GM10266 (cell line): ENCODE data around the gene TRNAU1AP.
A peak's percentile ranks its signal among the peaks of the same experiment; 100 is the strongest.

Experiments
- DNase-seq: peaks from one replicate; pipeline ENCODE4 v3.0.0; 2012; ENCODE audit errors: extremely low spot score
- TF ChIP-seq, protein P1 (sequence below): IDR thresholded peaks from 2 replicates; pipeline ENCODE4 v1.5.1; 2012; ENCODE audit warnings: mild to moderate bottlenecking, low read depth; ENCODE audit not compliant: control insufficient read depth, insufficient read depth; ENCODE audit errors: missing control alignments

The TRNAU1AP gene

DNA sequence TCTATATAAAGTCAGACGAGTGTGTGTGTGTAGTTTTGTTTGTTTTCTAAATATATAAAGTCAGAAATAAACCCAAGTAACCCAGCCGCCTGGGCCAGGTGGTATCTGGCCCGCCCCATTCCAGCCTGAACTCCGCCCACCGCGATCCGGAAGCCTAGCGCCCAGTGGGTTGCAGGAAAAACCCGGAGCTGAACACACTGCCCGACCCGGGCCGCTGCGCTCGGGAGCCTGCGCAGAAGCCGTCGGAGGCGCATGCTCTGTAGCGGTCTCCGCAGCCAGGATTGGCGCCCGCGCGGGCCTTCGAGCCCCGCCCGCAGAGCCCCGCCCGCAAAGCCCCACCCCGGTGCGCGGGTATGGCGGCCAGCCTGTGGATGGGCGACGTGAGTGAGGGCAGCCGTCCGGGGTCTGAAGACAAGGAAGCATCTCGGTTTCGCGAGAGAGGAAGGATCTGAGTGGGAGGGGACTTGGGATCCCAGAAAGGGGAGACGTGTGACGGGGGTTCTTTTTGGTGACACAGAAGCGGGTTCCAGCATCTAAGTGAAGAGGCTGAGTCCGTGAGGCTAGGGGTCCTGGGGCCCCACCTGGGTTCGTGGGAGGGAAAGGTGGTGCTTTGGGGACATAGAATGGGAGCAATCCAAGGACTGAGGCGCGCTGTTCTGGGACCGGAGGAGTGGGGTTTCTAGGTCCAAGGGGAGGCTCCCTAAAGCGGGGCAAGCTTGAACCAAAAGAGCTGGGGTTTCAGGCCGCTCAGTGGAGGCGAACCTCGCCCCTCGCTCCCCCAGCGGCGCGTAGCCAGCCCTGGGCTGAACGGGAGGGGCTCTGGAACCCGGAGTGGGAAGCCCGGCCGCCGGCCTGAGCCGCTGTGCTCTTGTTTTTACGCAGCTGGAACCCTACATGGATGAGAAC, at the start of gene TRNAU1AP:
Gene TRNAU1AP, plus strand, starts transcription at position 328 of the 906 bp plus-strand sequence. Its CDS starts 26 bp downstream, at position 354.
- TF ChIP-seq, protein P1, sequence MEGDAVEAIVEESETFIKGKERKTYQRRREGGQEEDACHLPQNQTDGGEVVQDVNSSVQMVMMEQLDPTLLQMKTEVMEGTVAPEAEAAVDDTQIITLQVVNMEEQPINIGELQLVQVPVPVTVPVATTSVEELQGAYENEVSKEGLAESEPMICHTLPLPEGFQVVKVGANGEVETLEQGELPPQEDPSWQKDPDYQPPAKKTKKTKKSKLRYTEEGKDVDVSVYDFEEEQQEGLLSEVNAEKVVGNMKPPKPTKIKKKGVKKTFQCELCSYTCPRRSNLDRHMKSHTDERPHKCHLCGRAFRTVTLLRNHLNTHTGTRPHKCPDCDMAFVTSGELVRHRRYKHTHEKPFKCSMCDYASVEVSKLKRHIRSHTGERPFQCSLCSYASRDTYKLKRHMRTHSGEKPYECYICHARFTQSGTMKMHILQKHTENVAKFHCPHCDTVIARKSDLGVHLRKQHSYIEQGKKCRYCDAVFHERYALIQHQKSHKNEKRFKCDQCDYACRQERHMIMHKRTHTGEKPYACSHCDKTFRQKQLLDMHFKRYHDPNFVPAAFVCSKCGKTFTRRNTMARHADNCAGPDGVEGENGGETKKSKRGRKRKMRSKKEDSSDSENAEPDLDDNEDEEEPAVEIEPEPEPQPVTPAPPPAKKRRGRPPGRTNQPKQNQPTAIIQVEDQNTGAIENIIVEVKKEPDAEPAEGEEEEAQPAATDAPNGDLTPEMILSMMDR, result no peak
- DNase-seq, result peak; percentile 96

DNA sequence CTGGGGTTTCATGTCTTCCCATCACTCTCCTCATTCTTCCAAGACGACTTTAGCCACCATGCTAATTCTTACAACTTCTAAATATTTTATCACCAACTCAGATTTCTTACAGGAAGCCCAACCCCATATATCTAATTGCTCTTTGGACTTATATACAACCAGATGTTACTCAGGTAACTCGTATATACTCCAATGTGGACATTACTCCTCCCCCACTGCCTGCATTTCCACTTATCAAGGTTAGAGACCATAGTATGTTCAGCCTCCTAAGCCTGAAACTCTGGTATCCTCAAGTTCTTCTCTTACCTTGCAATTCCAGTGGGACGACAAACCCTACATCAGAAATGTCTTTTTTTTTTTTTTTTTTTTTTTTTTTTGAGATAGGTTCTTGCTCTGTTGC, 49.8 kb upstream of the TRNAU1AP start:
- TF ChIP-seq, protein P1, result no peak
- no peak for DNase-seq

DNA sequence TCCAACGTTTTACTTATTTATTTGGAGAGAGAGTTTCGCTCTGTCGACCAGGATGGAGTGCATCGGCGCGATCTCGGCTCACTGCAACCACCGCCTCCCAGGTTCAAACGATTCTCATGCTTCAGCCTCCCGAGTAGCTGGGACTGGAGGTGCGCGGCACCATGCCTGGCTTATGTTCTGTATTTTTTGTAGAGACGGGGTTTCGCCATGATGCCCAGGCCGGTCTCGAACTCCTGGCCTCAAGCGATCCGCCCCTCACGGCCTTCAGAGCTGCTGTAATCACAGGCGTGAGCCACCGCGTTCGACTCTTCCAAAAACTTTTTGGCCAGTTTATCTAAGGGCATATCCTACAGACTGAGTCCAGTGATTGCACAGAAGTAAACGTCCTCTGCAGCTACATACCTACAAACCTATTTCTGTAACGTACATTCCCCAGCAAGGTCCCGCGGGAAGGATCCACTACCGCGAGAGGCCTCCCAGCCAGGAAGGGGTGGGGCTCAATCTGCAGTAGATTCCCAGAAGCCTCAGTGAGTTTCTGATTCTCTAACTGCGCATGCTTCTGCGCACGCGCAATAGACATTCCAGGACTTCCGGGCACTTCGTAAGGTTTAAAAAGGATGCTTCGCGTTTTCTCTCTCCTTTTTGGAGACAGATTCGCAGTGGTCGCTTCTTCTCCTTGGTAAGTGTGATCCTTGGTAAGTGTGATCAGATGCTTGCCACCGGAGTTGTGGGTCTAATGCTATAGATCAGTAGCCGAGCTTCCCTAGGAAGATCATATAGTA, 47.3 kb upstream of the TRNAU1AP start, which contains the start of gene RCC1:
Gene RCC1, plus strand, starts transcription at position 638 of the 782 bp plus-strand sequence. CDS start 23,824 bp downstream, outside the sequence.
- TF ChIP-seq, protein P1, result no peak
- DNase-seq, result peak; percentile 93

DNA sequence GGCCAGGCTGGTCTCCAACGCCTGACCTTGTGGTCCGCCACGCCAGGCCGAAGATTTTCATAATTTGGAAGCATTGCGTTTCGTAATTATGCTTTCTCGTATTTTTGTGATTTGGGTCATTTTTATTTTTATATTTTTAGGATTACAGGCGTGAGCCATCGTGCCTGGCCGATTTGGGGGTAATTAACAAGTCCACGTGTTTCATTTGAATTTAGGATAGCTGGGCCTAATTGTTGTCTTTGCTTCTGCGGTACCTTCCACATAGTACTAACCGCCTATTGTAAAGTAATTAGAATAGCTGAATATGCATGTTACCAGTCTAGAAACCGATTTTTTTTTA, 46.0 kb upstream of the TRNAU1AP start:
- TF ChIP-seq, protein P1, result no peak
- DNase-seq, result no peak

DNA sequence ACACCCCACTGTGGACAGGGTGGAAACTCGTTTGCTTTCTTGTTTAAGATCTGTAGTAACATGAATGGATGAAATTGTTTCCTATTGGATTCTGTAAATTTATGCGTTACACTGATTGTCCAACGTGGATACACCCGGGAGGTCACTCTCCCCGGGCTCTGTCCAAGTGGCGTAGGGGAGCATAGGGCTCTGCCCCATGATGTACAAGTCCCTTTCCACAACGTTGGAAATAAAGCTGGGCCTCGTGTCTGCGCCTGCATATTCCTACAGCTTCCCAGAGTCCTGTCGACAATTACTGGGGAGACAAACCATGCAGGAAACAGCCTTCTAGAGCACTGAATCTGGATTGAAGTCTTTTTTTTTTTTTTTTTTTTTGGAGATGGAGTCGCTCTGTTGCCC, 45.6 kb upstream of the TRNAU1AP start:
- DNase-seq, result no peak
- TF ChIP-seq, protein P1, result no peak

DNA sequence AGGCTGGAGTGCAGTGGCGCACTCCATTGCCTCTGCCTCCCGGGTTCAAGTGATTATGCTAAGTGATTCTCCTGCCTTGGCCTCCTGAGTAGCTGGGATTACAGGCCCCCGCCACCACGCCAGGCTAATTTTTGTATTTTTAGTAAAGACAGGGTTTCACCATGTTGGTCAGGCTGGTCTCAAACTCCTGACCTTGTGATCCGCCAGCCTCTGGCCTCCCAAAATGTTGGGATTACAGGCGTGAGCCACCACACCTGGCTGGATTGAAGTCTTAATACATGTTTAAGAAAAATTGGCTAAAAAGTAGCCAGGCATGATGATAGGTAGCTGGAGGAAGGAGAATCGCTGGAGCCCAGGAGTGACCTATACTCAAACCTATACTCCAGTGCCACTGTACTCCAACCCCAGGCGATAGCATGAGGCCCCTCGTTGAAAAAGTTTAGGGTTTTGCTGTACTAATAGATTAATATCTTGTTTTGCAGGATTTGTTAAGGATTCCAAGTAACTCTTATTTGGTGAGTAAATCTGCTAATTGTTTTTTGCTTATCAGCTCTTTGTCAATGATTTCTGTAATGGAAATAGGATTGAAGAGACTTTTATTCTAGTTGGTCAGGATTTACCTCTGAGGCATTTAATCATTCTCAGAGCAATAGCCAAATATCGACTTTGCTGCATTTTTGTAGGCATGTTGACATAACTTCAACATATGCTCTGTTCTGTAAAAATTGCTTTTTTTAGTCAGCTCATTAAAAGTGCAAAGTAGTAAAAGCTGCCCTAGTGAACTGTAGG, 45.0 kb upstream of the TRNAU1AP start:
- DNase-seq, result no peak
- TF ChIP-seq, protein P1, result no peak
